Kidney epithelial cell (primary cell): ENCODE measurements around the gene ATRIP. TPM values are rescaled to one million over a fixed set of nuclear protein-coding genes. Genes with fewer than 3 reads are reported as not detected.
A peak's percentile ranks its signal among the peaks of the same experiment; 100 is the strongest.

Experiments used
- DNase-seq: peaks from one replicate; pipeline ENCODE4 v3.0.0-alpha.2; 2010; ENCODE audit warnings: low read depth
- H3K27me3 ChIP-seq: 2 replicates; pipeline ENCODE4 v1.6.0; 2011; ENCODE audit warnings: low read length; ENCODE audit not compliant: control insufficient read depth, insufficient read depth
- H3K36me3 ChIP-seq: 2 replicates; pipeline ENCODE4 v1.5.1; 2011; ENCODE audit warnings: low read length; ENCODE audit not compliant: control insufficient read depth, insufficient read depth
- H3K4me3 ChIP-seq: 2 replicates; pipeline ENCODE4 v1.5.1; 2011; ENCODE audit warnings: low read depth, mild to moderate bottlenecking, control low read depth, low read length
- total RNA-seq: library from RNA; depleted of rRNA; stranded (reverse); fragments of >200 nt; gene quantifications from 2 replicates; pipeline ENCODE4 v1.2.3, GENCODE V29; 2015
- TF ChIP-seq, protein P1 (sequence below): IDR thresholded peaks from 2 replicates; pipeline ENCODE4 v1.5.1; 2011; ENCODE audit warnings: mild to moderate bottlenecking, moderate library complexity, low read length, control low read depth, inconsistent platforms; ENCODE audit not compliant: insufficient read depth, poor library complexity, severe bottlenecking

The ATRIP gene
- total RNA-seq, 1 donor from 2014 or later, result 5.7 TPM

DNA sequence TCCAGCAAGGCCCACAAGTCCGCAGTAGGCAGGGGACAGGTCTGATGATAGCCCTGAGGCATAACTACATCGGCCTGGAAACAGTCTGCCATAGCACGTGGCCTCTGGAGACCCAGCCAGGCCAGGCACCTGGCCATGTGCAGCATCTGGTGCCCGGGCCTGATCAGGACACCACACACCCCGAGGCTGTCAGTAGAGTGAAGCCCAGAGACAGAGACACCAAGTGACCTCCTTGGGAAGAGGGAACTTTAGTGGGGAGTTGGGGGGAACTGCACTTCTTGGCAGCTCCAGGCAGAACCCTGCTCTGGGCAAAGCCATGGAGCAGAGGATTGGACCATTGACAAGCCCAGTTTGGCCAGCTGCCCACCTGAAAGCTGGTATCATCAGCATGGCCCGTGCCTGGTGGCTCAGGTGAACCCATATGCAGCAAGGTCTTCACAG, 56.2 kb downstream of the ATRIP start:
- no peaks in the 10 kb centered on the region for H3K27me3 ChIP-seq
- TF ChIP-seq, protein P1, sequence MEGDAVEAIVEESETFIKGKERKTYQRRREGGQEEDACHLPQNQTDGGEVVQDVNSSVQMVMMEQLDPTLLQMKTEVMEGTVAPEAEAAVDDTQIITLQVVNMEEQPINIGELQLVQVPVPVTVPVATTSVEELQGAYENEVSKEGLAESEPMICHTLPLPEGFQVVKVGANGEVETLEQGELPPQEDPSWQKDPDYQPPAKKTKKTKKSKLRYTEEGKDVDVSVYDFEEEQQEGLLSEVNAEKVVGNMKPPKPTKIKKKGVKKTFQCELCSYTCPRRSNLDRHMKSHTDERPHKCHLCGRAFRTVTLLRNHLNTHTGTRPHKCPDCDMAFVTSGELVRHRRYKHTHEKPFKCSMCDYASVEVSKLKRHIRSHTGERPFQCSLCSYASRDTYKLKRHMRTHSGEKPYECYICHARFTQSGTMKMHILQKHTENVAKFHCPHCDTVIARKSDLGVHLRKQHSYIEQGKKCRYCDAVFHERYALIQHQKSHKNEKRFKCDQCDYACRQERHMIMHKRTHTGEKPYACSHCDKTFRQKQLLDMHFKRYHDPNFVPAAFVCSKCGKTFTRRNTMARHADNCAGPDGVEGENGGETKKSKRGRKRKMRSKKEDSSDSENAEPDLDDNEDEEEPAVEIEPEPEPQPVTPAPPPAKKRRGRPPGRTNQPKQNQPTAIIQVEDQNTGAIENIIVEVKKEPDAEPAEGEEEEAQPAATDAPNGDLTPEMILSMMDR, result no peak
- DNase-seq, result no peak
- H3K36me3 ChIP-seq, result peaks cover 1% of the 10 kb centered on the region
- H3K4me3 ChIP-seq, result peak overlapping the region; percentile 78

DNA sequence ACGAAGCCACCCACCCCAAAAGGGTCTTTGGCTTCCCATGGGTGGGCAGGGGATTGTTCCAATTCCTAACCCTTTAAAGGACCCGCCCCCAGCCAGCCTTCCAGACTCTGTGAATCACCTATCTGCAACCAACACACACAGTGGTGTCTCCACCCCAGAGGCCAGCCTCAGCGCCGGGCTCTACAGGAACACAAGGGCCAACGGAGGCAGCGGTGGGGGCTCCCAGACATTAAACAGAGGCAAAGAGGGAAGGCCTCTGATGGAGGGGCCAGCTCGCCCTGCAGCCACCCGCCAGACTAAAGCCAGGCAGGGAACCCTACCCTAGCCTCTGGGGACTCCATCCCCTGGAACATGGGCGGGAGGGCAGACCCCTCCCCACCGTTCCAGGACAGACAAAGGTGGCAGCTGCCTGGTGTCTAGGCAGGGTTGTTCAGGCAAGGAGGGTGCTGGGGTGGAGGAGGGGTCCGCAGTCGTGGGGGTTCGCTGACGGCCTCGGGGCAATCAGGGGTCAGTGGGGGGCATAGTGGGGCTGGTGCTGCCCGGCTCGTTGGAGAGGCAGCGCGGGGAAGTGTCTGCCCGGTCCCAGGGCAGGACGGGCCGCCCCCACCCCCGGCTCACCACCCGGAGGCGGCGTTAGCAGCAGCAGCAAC, 57.0 kb downstream of the ATRIP start:
- peak; percentile 12 for DNase-seq
- TF ChIP-seq, protein P1, result no peak
- peak overlapping the region; percentile 78 for H3K4me3 ChIP-seq
- no peaks in the 10 kb centered on the region for H3K27me3 ChIP-seq
- H3K36me3 ChIP-seq, result peaks cover 1% of the 10 kb centered on the region

DNA sequence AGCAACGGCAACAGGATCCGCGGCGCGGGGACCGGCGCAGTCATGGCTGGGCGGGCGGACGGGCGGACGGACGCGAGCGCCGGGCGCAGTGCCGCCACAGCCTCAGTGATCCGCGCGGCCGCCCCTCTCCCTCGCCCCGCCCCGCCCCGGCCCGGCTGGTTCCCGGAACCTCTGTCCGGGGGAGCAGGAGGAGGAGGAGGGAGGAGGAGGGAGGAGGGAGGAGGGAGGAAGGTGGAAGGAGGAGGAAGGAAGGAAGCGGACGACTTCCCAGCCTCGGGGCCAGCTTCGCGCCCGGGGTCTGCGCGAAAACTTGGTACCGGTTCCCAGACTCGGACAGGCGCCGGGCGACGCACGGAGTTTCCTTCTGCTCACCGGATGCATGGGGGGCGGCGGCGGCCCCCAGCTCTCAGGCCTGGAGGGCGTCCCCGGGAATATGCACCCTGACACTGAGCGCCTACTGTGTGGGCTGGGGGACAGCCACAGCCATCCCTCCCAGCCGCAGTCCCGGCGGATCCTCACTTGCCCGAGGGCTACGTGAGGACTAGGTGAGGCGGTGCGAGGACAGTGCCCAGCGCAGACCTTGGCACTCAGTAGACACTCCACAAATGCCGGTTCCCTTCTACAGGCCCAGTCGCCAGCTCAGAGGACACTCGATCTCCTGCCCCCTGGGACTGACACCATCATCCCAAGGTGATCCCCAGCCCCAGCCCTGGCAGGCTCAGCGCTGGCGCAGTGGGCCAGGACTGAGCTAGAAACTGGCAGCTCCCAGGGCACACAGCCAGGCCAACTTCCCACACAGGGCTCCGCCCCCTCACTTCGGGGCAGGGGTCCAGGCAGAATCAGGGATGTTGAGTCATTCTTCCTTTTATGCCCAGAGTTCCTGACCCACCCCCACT, 57.8 kb downstream of the ATRIP start, which contains the start of gene SHISA5:
Gene SHISA5, minus strand, starts transcription at position 124 of the 896 bp plus-strand sequence. Its CDS starts 80 bp downstream, at position 44.
- Histone ChIP-seq H3K36me3 (peaks cover 1% of the 10 kb centered on the region), H3K4me3 (peak within 1 kb of the TSS; percentile 78), H3K27me3 (no peaks in the 10 kb centered on the region)
- TF ChIP-seq, protein P1, result no peak
- no peak for DNase-seq

DNA sequence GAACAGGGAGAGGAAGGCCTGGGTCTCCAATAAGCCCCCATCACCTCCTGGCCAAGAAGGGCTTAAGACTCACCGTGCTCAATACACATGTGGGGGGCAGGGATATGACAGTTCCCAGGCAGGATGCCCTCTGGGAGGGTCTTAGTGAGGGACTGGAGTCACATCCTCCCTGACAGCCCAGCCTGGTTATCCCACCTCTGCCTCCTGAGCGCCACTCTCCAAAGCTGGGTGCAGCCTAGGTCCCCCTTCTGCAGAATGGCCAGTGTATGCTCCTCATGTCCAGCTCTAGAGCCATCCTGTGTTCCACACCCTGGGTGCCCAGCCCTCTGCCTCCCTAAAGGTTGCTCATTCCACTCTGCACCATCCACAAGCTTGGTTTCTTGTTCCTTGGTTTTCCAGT, 58.6 kb downstream of the ATRIP start:
- no peak for DNase-seq
- Histone ChIP-seq H3K4me3 (no peak overlapping the region), H3K27me3 (no peaks in the 10 kb centered on the region), H3K36me3 (peaks cover 1% of the 10 kb centered on the region)
- TF ChIP-seq, protein P1, result no peak

DNA sequence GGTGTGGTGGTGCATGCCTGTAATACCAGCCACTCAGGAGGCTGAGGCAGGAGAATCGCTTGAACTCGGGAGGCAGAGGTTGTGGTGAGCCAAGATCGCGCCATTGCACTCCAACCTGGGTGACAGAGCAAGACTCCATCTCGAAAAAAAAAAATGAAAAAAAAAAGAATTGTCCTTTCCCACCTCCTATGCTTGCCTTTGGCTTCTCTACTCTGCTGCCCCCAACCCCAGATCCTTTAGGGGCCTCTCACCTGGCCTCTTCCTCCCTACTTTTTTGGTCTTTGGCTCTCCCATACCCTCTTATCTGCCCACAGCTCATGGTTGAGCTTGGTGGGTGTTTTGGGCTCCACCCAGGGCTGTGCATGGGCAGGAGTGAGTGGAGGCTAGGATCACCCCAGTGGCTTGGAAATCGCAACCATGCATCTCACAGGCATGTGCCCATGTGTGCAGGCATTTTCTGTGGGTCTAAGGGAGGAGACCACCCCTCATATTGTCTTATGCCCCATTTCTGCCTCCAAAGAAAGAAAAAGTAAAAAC, 59.5 kb downstream of the ATRIP start:
- Histone ChIP-seq H3K27me3 (no peaks in the 10 kb centered on the region), H3K36me3 (no peaks in the 10 kb centered on the region), H3K4me3 (no peak overlapping the region)
- DNase-seq, result no peak
- TF ChIP-seq, protein P1, result no peak
